ENCODE results near the gene EVI2A. TPM values are rescaled to one million over a fixed set of nuclear protein-coding genes. Genes with fewer than 3 reads are reported as not detected.
A peak's percentile ranks its signal among the peaks of the same experiment; 100 is the strongest.

Gene EVI2A
- total and polyA plus RNA-seq, 2 experiments from 2014 or later: 1.3 TPM; not detected in 1

DNA sequence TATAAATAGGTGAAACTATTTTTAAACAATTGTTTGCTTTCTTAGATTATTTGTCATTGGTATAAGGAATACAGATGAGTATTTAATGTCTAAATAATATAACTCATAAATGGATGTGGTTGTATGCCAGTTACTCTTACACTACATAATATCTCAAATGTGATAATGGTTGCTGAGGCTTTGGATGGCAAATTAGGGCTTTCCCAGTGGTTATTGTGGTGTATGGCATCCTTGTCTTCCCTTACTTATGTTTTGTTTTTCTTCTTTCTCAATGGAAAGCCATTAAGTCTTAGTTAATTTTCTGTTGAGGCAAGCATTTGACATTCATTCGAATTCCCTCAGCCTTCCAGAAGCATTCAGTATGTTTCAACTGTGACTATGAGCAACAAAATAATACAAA, 34.8 kb downstream of the EVI2A start:
- Histone ChIP-seq H3K4me3 (no peak overlapping the region), H3F3A (replicated peaks; ENCODE audit: low read depth) (no peaks in the 10 kb centered on the region), H3K27me3 (ENCODE audit: insufficient read depth) (no peaks in the 10 kb centered on the region), H3K9me2 (ENCODE audit: insufficient read depth) (no peaks in the 10 kb centered on the region), H3K4me2 (no peak overlapping the region), H3K4me1 (ENCODE audit: insufficient read depth) (no peaks in the 10 kb centered on the region), H3K27ac (ENCODE audit: low read depth) (no peak overlapping the region), H4K20me1 (replicated peaks; ENCODE audit: insufficient read depth) (no peaks in the 10 kb centered on the region), H3K79me2 (replicated peaks; ENCODE audit: insufficient read depth) (no peaks in the 10 kb centered on the region), H3K36me3 (ENCODE audit: insufficient read depth) (no peaks in the 10 kb centered on the region), H2AFZ (no peak overlapping the region)
- DNase-seq (ENCODE audit: low spot score) (peak; percentile 19), ATAC-seq (no peak)
- Mint-ChIP-seq H3K4me1 (no peaks in the 10 kb centered on the region), H3K9me3 (no peaks in the 10 kb centered on the region), H3K27ac (no peak overlapping the region), H3K27me3 (ENCODE audit: insufficient read depth, low read depth, poor library complexity) (no peaks in the 10 kb centered on the region), H3K36me3 (ENCODE audit: low read depth) (peaks cover 14% of the 10 kb centered on the region; the same call in 2 of the 3 replicates), H3K4me3 (no peak overlapping the region)
- TF ChIP-seq, protein P1, sequence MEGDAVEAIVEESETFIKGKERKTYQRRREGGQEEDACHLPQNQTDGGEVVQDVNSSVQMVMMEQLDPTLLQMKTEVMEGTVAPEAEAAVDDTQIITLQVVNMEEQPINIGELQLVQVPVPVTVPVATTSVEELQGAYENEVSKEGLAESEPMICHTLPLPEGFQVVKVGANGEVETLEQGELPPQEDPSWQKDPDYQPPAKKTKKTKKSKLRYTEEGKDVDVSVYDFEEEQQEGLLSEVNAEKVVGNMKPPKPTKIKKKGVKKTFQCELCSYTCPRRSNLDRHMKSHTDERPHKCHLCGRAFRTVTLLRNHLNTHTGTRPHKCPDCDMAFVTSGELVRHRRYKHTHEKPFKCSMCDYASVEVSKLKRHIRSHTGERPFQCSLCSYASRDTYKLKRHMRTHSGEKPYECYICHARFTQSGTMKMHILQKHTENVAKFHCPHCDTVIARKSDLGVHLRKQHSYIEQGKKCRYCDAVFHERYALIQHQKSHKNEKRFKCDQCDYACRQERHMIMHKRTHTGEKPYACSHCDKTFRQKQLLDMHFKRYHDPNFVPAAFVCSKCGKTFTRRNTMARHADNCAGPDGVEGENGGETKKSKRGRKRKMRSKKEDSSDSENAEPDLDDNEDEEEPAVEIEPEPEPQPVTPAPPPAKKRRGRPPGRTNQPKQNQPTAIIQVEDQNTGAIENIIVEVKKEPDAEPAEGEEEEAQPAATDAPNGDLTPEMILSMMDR (conservative IDR thresholded peaks at IDR 0.05; ENCODE audit: low read depth in 2 of 2): 0 out of 4 replicates have a peak, but pooled peaks of 1 of the 2 experiments have one; percentile 12
- TF ChIP-seq EZH2phosphoT487 (IDR thresholded peaks at IDR 0.05; ENCODE audit: unreplicated experiment): no peak

DNA sequence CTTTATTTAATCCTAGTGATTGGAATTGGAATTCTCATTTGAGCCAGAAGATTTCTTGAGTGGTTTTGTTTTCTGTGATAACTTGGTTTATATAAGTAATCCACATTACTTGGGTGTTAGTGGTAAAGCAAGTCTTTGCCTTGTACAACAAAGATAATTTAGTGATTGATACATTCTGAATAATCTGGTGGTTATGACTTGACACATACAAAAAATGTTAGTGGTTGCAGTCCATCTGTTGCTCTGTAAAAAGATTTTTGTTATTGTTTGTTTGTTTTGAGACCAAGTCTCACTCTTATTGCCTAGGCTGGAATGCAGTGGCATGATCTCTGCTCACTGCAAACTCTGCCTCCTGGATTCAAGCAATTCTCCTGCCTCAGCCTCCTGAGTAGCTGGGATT, 37.6 kb downstream of the EVI2A start:
- H3K27ac Mint-ChIP-seq: no peak overlapping the region

GRCh38 chr17:31281061-31281460, 40.4 kb downstream of the EVI2A start:
- Mint-ChIP-seq H3K4me1 (peaks cover 6% of the 10 kb centered on the region), H3K9me3 (no peaks in the 10 kb centered on the region), H3K27ac (no peak overlapping the region), H3K4me3 (no peak overlapping the region), H3K36me3 (ENCODE audit: low read depth) (peaks cover 20% of the 10 kb centered on the region), H3K27me3 (ENCODE audit: insufficient read depth, low read depth, poor library complexity) (no peaks in the 10 kb centered on the region)
- Histone ChIP-seq H3K4me2 (no peak overlapping the region), H3K4me1 (ENCODE audit: insufficient read depth) (peaks cover 4% of the 10 kb centered on the region; the same call in 1 of the 2 replicates), H3F3A (replicated peaks; ENCODE audit: low read depth) (no peaks in the 10 kb centered on the region), H3K79me2 (replicated peaks; ENCODE audit: insufficient read depth) (no peaks in the 10 kb centered on the region), H3K9me2 (ENCODE audit: insufficient read depth) (no peaks in the 10 kb centered on the region), H3K27ac (ENCODE audit: low read depth) (no peak overlapping the region; the same call in 1 of the 2 replicates), H2AFZ (no peak overlapping the region), H4K20me1 (replicated peaks; ENCODE audit: insufficient read depth) (no peaks in the 10 kb centered on the region), H3K4me3 (no peak overlapping the region), H3K27me3 (ENCODE audit: insufficient read depth) (no peaks in the 10 kb centered on the region), H3K36me3 (ENCODE audit: insufficient read depth) (no peaks in the 10 kb centered on the region)
- DNase-seq (ENCODE audit: low spot score): no peak
- ATAC-seq: no peak
- no peak for TF ChIP-seq CREB1 (CRISPR knock-in tag; IDR thresholded peaks at IDR 0.05; ENCODE audit: low read depth)
- TF ChIP-seq, protein P2, sequence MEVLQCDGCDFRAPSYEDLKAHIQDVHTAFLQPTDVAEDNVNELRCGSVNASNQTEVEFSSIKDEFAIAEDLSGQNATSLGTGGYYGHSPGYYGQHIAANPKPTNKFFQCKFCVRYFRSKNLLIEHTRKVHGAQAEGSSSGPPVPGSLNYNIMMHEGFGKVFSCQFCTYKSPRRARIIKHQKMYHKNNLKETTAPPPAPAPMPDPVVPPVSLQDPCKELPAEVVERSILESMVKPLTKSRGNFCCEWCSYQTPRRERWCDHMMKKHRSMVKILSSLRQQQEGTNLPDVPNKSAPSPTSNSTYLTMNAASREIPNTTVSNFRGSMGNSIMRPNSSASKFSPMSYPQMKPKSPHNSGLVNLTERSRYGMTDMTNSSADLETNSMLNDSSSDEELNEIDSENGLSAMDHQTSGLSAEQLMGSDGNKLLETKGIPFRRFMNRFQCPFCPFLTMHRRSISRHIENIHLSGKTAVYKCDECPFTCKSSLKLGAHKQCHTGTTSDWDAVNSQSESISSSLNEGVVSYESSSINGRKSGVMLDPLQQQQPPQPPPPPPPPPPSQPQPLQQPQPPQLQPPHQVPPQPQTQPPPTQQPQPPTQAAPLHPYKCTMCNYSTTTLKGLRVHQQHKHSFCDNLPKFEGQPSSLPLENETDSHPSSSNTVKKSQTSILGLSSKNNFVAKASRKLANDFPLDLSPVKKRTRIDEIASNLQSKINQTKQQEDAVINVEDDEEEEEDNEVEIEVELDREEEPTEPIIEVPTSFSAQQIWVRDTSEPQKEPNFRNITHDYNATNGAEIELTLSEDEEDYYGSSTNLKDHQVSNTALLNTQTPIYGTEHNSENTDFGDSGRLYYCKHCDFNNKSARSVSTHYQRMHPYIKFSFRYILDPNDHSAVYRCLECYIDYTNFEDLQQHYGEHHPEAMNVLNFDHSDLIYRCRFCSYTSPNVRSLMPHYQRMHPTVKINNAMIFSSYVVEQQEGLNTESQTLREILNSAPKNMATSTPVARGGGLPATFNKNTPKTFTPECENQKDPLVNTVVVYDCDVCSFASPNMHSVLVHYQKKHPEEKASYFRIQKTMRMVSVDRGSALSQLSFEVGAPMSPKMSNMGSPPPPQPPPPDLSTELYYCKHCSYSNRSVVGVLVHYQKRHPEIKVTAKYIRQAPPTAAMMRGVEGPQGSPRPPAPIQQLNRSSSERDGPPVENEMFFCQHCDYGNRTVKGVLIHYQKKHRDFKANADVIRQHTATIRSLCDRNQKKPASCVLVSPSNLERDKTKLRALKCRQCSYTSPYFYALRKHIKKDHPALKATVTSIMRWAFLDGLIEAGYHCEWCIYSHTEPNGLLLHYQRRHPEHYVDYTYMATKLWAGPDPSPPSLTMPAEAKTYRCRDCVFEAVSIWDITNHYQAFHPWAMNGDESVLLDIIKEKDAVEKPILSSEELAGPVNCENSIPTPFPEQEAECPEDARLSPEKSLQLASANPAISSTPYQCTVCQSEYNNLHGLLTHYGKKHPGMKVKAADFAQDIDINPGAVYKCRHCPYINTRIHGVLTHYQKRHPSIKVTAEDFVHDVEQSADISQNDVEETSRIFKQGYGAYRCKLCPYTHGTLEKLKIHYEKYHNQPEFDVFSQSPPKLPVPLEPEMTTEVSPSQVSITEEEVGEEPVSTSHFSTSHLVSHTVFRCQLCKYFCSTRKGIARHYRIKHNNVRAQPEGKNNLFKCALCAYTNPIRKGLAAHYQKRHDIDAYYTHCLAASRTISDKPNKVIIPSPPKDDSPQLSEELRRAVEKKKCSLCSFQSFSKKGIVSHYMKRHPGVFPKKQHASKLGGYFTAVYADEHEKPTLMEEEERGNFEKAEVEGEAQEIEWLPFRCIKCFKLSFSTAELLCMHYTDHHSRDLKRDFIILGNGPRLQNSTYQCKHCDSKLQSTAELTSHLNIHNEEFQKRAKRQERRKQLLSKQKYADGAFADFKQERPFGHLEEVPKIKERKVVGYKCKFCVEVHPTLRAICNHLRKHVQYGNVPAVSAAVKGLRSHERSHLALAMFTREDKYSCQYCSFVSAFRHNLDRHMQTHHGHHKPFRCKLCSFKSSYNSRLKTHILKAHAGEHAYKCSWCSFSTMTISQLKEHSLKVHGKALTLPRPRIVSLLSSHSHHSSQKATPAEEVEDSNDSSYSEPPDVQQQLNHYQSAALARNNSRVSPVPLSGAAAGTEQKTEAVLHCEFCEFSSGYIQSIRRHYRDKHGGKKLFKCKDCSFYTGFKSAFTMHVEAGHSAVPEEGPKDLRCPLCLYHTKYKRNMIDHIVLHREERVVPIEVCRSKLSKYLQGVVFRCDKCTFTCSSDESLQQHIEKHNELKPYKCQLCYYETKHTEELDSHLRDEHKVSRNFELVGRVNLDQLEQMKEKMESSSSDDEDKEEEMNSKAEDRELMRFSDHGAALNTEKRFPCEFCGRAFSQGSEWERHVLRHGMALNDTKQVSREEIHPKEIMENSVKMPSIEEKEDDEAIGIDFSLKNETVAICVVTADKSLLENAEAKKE (CRISPR knock-in tag; IDR thresholded peaks at IDR 0.05): no peak

More for the DNA sequence above, 37.6 kb downstream of the EVI2A start:
- H3K4me2 ChIP-seq: no peak overlapping the region
- no peaks in the 10 kb centered on the region for H3K27me3 ChIP-seq (ENCODE audit: insufficient read depth)
- H3K4me1 Mint-ChIP-seq: peaks cover 6% of the 10 kb centered on the region
- H3K4me1 ChIP-seq (ENCODE audit: insufficient read depth): peaks cover 2% of the 10 kb centered on the region; the same call in 1 of the 2 replicates
- no peak for ATAC-seq
- no peaks in the 10 kb centered on the region for H3K79me2 ChIP-seq (replicated peaks; ENCODE audit: insufficient read depth)
- no peak for DNase-seq (ENCODE audit: low spot score)
- H3K4me3 ChIP-seq: no peak overlapping the region
- no peaks in the 10 kb centered on the region for H3K27me3 Mint-ChIP-seq (ENCODE audit: insufficient read depth, low read depth, poor library complexity)
- peaks cover 20% of the 10 kb centered on the region; the same call in 2 of the 3 replicates for H3K36me3 Mint-ChIP-seq (ENCODE audit: low read depth)
- H4K20me1 ChIP-seq (replicated peaks; ENCODE audit: insufficient read depth): no peaks in the 10 kb centered on the region
- no peaks in the 10 kb centered on the region for H3K9me3 Mint-ChIP-seq
- H3K36me3 ChIP-seq (ENCODE audit: insufficient read depth): no peaks in the 10 kb centered on the region
- no peak overlapping the region for H3K4me3 Mint-ChIP-seq
- no peak overlapping the region for H2AFZ ChIP-seq
- H3K27ac ChIP-seq (ENCODE audit: low read depth): no peak overlapping the region
- H3K9me2 ChIP-seq (ENCODE audit: insufficient read depth): no peaks in the 10 kb centered on the region
- no peaks in the 10 kb centered on the region for H3F3A ChIP-seq (replicated peaks; ENCODE audit: low read depth)
- no peak for TF ChIP-seq EZH2phosphoT487 (IDR thresholded peaks at IDR 0.05; ENCODE audit: unreplicated experiment)
- TF ChIP-seq EZH2 (IDR thresholded peaks at IDR 0.05; ENCODE audit: low read depth, unreplicated experiment): no peak
- TF ChIP-seq JUNB (IDR thresholded peaks at IDR 0.05; ENCODE audit: unreplicated experiment): no peak
- TF ChIP-seq CREB1 (CRISPR knock-in tag; IDR thresholded peaks at IDR 0.05; ENCODE audit: low read depth): no peak

Measured in GM23338 (cell line).